OCI-LY3 (cell line): ENCODE measurements around the gene WDR3.

Experiments used
- CTCF ChIP-seq: fragments of 200-600, 300-600 bp; sonication (generic); IDR thresholded peaks from 2 replicates; pipeline ENCODE4 v1.5.1; 2014; ENCODE audit warnings: antibody characterized with exemption, low read length, low read depth
- EZH2phosphoT487 ChIP-seq: fragments of 200-600 bp; shearing (Covaris generic); IDR thresholded peaks from 2 replicates; pipeline ENCODE4 v1.6.1; 2018; ENCODE audit warnings: antibody characterized with exemption, mixed run types, low read depth

DNA sequence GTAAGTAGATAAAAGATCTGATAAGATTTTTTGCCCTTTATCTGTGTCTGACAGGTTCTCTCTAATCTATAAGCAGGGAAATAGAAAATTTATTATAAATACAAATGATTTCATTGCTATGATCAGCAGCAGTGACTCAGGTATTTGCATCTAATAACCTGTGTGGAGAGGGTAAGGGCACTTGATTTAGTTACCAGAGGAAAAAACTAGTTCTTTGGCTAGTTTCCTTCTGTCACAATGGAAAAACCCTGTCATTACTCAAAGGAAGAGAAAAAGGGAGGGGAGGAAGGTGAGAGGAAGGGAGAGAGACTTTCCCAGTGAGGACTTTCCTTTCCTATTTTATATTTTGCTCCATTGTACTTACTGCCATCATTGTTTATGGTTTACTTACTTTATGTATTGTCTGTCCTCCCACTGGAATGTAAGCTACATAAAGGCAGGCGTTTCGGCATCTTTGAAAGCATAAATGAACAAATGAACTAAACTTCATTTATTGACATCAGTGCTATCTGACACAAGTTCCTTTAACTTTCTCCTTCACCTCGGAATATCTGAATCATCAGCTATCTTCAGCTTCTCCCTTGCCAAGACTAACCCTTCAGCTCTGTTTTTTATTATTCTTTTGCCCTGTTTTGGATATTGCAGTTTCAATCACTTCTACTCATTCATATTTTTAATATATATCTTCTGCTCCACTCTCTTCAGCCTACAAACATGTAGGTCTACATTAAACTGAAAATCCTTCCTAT, 34.9 kb downstream of the WDR3 start:
- TF ChIP-seq CTCF = no peak
- no peak for TF ChIP-seq EZH2phosphoT487
